IMR-90 (cell line): ENCODE data around the gene NACC2.

ENCODE experiments used
- BHLHE40 ChIP-seq: fragments of 150-350 bp; IDR thresholded peaks from 2 replicates; pipeline ENCODE4 v1.6.1; 2016; ENCODE audit warnings: mild to moderate bottlenecking, low read depth, low read length
- CEBPB ChIP-seq: IDR thresholded peaks from 2 replicates; pipeline ENCODE4 v1.6.1; 2012; ENCODE audit warnings: low read depth, low read length, improper control_type of control experiment
- CTCF ChIP-seq: conservative IDR thresholded peaks from 2 replicates; pipeline ENCODE4 v1.5.1; 2012; ENCODE audit warnings: mild to moderate bottlenecking, low read depth, low read length, improper control_type of control experiment
- ELK1 ChIP-seq: fragments of 150-350 bp; IDR thresholded peaks from 2 replicates; pipeline ENCODE4 v1.6.1; 2016; ENCODE audit warnings: low read depth, mild to moderate bottlenecking, low read length, moderate library complexity, borderline replicate concordance
- FOS ChIP-seq: fragments of 150-350 bp; IDR thresholded peaks from 2 replicates; pipeline ENCODE4 v1.6.1; 2016; ENCODE audit warnings: low read depth, low read length
- MAFK ChIP-seq: IDR thresholded peaks from 2 replicates; pipeline ENCODE4 v1.6.1; 2012; ENCODE audit warnings: low read depth, low read length, improper control_type of control experiment
- MAZ ChIP-seq: IDR thresholded peaks from 2 replicates; pipeline ENCODE4 v1.6.1; 2012; ENCODE audit warnings: low read depth, mild to moderate bottlenecking, low read length, improper control_type of control experiment, moderate library complexity, borderline replicate concordance
- MXI1 ChIP-seq: IDR thresholded peaks from 2 replicates; pipeline ENCODE4 v1.6.1; 2012; ENCODE audit warnings: low read depth, mild to moderate bottlenecking, low read length, moderate library complexity, borderline replicate concordance
- POLR2A ChIP-seq: IDR thresholded peaks from 2 replicates; pipeline ENCODE4 v1.6.1; 2012; ENCODE audit warnings: mild to moderate bottlenecking, low read depth, low read length
- RAD21 ChIP-seq: IDR thresholded peaks from 2 replicates; pipeline ENCODE4 v1.6.1; 2012; ENCODE audit warnings: low read length, improper control_type of control experiment
- RCOR1 ChIP-seq: IDR thresholded peaks from 2 replicates; pipeline ENCODE4 v1.6.1; 2012; ENCODE audit warnings: mild to moderate bottlenecking, low read length, improper control_type of control experiment; ENCODE audit not compliant: insufficient replicate concordance
- SMC3 ChIP-seq: fragments of 150-350 bp; IDR thresholded peaks from 2 replicates; pipeline ENCODE4 v1.6.1; 2016; ENCODE audit warnings: low read depth, mild to moderate bottlenecking, antibody characterized with exemption, low read length, moderate library complexity

DNA sequence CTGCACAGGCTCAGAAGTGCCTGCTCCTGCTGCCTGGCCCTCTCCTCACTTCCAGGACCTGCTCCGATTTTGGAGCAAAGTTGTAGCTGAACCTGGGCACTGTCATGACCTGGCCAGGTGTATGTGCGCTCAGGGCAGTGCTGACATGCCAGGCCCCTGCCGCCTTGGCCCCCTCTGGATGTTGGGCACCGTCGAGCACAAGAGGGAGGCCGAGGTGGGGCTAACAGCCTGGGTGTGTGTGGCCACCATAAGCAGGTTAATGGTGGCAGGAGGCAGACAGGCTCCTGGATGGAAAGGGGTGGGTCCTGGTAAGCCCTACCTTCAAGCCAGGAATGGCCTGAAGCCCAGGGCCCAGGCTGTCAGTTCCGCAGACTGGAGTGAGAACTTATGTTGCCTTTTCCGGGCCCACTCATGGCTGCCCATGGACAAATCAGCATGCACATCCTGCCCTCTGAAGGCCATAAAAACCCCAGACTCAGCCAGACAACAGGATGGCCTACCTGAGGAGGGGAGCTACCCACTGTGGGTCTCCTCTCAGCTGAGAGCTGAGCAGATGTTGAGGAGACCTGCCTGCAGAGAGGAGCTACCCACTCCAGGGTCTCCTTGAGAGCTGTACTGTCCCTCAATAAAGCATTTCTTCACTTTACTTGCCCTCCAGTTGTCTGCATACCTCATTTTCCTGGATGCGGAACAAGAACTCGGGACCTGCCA is 66.2 kb downstream of the NACC2 start:
- no peak for TF ChIP-seq POLR2A
- TF ChIP-seq CTCF: no peak
- TF ChIP-seq RAD21: no peak
- no peak for TF ChIP-seq MAZ
- no peak for TF ChIP-seq SMC3
- no peak for TF ChIP-seq MAFK
- no peak for TF ChIP-seq FOS
- no peak for TF ChIP-seq CEBPB
- no peak for TF ChIP-seq BHLHE40
- no peak for TF ChIP-seq RCOR1
- TF ChIP-seq MXI1: no peak
- no peak for TF ChIP-seq ELK1
